SH-SY5Y (cell line): ENCODE data around the gene PYHIN1.

Experiments used
- GATA2 ChIP-seq: IDR thresholded peaks from 2 replicates; pipeline ENCODE4 v1.6.1; 2011; ENCODE audit warnings: mild to moderate bottlenecking, low read depth, low read length
- GATA3 ChIP-seq: IDR thresholded peaks from 2 replicates; pipeline ENCODE4 v1.6.1; 2011; ENCODE audit warnings: low read depth, mild to moderate bottlenecking, low read length, moderate library complexity

GRCh38 chr1:158969855-158970254 is 38.5 kb downstream of the PYHIN1 start:
- no peak for TF ChIP-seq GATA2
- no peak for TF ChIP-seq GATA3
